Fibroblast of lung (primary cell): Measurements from ENCODE around the gene GBX2. TPM values are rescaled to one million over a fixed set of nuclear protein-coding genes. Genes with fewer than 3 reads are reported as not detected.

ENCODE experiments used
- DNase-seq, 2 donors: peaks; one replicate each; pipeline versions ENCODE4 v3.0.0 to v3.0.0-alpha.2; 2010; ENCODE audit warnings: low read depth in 2 of 2
- H2AFZ ChIP-seq: 2 replicates; pipeline ENCODE4 v1.5.1; 2012; ENCODE audit warnings: low read length, control low read depth, inconsistent platforms
- H3K27ac ChIP-seq: 2 replicates; pipeline ENCODE4 v1.5.1; 2011; ENCODE audit warnings: low read length, control low read depth; ENCODE audit not compliant: insufficient read depth
- H3K27me3 ChIP-seq: 2 replicates; pipeline ENCODE4 v1.5.1; 2011; ENCODE audit warnings: mild to moderate bottlenecking, low read length; ENCODE audit not compliant: control insufficient read depth, insufficient read depth
- H3K36me3 ChIP-seq: 2 replicates; pipeline ENCODE4 v1.5.1; 2011; ENCODE audit warnings: low read length; ENCODE audit not compliant: control insufficient read depth, insufficient read depth
- H3K4me1 ChIP-seq: 2 replicates; pipeline ENCODE4 v1.5.1; 2011; ENCODE audit warnings: low read length; ENCODE audit not compliant: control insufficient read depth, insufficient read depth; ENCODE audit errors: extremely low read depth
- H3K4me2 ChIP-seq: 2 replicates; pipeline ENCODE4 v1.5.1; 2011; ENCODE audit warnings: low read length, control low read depth; ENCODE audit not compliant: insufficient read depth; ENCODE audit errors: extremely low read depth
- H3K4me3 ChIP-seq, 4 experiments: fragments of 200-600 bp in 1 of 4; sonication (generic) in 1 of 4; replicated peaks in 1 of 4; 2 replicates each; pipeline ENCODE4 v1.5.1; 2011 to 2016; ENCODE audit warnings: low read length in 4 of 4, low read depth in 3 of 4, mild to moderate bottlenecking in 3 of 4, control low read depth in 2 of 4, inconsistent platforms in 1 of 4, mixed read lengths in 1 of 4; ENCODE audit not compliant: insufficient read depth in 1 of 4; ENCODE audit errors: control extremely low read depth in 1 of 4
- H3K79me2 ChIP-seq: 2 replicates; pipeline ENCODE4 v1.5.1; 2012; ENCODE audit warnings: mild to moderate bottlenecking, low read length, inconsistent platforms; ENCODE audit not compliant: control insufficient read depth, insufficient read depth
- H3K9ac ChIP-seq: 2 replicates; pipeline ENCODE4 v1.5.1; 2011; ENCODE audit warnings: mild to moderate bottlenecking, low read length, control low read depth; ENCODE audit not compliant: insufficient read depth
- H3K9me3 ChIP-seq: 2 replicates; pipeline ENCODE4 v1.5.1; 2012; ENCODE audit warnings: low read depth, low read length; ENCODE audit not compliant: control insufficient read depth, insufficient read depth
- H4K20me1 ChIP-seq: 2 replicates; pipeline ENCODE4 v1.5.1; 2011; ENCODE audit warnings: low read length; ENCODE audit not compliant: control insufficient read depth, insufficient read depth; ENCODE audit errors: extremely low read depth
- EZH2 ChIP-seq: IDR thresholded peaks from 2 replicates; pipeline ENCODE4 v1.5.1; 2012; ENCODE audit warnings: low read length, control low read depth, mild to moderate bottlenecking; ENCODE audit errors: missing control alignments
- polyA plus RNA-seq, 2 donors: library from polyadenylated mRNA; depleted of rRNA in 1 of 2; stranded (reverse) in 1 of 2; unstranded in 1 of 2; fragments of >200 nt; gene quantifications; 2 replicates each; pipeline ENCODE4 v1.2.1, GENCODE V29; 2011 to 2012; ENCODE audit warnings: missing spikeins in 1 of 2
- total RNA-seq: library from RNA; depleted of rRNA; stranded (reverse); fragments of >200 nt; gene quantifications from 2 replicates; pipeline ENCODE4 v1.2.1, GENCODE V29; 2014
- TF ChIP-seq, protein P1 (sequence below), 2 donors: IDR thresholded peaks in 1 of 2; conservative IDR thresholded peaks in 1 of 2; 1 replicate in 1 of 2; 2 replicates in 1 of 2; pipeline ENCODE4 v1.5.1; 2011 to 2012; ENCODE audit warnings: low read length in 2 of 2, control low read depth in 1 of 2, inconsistent platforms in 1 of 2, low read depth in 1 of 2, mild to moderate bottlenecking in 1 of 2

GBX2 gene
- total and polyA plus RNA-seq, 2 donors (not counting 1 experiment from before 2014, with no cell fraction given), result 0.25 TPM; not detected in 1

DNA sequence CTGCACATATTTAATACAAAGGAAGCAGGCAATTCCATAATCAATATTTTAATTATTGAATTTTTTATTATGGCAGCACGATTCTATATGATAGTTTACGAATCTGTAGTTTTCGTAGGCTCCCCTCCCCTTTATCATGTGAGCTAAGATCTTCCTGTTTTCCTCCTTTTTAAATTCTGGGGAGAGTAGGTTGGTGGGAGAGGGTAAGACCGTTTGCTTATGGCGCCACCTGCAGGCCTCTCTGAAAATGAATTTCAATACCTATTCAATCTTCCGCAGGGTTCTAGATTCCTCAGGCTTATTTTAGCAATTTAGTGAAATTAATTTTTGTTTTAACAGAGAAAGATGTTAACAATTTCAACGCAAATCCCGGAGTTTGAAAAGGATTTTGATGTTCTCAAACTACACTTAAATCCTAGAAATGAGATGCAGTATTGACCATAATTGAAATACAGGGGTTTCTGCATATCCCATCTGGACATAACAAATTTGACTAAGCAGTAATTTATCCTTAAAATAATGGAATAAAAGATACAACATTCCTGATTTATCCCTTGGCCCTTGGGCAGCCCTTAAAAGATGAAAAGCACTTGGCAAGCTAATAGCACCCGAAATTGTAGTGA is 12.8 kb upstream of the GBX2 start:
- Histone ChIP-seq H3K4me1 (peaks cover 2% of the 10 kb centered on the region), H4K20me1 (no peaks in the 10 kb centered on the region), H2AFZ (no peak overlapping the region), H3K9ac (no peak overlapping the region), H3K27ac (no peak overlapping the region), H3K79me2 (no peaks in the 10 kb centered on the region), H3K36me3 (no peaks in the 10 kb centered on the region), H3K27me3 (no peaks in the 10 kb centered on the region), H3K4me2 (no peak overlapping the region), H3K9me3 (no peaks in the 10 kb centered on the region), H3K4me3 (no peak overlapping the region)
- peak; percentile 62 to 73 for DNase-seq
- TF ChIP-seq, protein P1, sequence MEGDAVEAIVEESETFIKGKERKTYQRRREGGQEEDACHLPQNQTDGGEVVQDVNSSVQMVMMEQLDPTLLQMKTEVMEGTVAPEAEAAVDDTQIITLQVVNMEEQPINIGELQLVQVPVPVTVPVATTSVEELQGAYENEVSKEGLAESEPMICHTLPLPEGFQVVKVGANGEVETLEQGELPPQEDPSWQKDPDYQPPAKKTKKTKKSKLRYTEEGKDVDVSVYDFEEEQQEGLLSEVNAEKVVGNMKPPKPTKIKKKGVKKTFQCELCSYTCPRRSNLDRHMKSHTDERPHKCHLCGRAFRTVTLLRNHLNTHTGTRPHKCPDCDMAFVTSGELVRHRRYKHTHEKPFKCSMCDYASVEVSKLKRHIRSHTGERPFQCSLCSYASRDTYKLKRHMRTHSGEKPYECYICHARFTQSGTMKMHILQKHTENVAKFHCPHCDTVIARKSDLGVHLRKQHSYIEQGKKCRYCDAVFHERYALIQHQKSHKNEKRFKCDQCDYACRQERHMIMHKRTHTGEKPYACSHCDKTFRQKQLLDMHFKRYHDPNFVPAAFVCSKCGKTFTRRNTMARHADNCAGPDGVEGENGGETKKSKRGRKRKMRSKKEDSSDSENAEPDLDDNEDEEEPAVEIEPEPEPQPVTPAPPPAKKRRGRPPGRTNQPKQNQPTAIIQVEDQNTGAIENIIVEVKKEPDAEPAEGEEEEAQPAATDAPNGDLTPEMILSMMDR (conservative IDR thresholded peaks at IDR 0.05 in 1 of 2, IDR thresholded peaks at IDR 0.05 in 1 of 2; ENCODE audit: low read depth in 1 of 2, low read length in 2 of 2), result peak; percentile 69
- no peak for TF ChIP-seq EZH2

DNA sequence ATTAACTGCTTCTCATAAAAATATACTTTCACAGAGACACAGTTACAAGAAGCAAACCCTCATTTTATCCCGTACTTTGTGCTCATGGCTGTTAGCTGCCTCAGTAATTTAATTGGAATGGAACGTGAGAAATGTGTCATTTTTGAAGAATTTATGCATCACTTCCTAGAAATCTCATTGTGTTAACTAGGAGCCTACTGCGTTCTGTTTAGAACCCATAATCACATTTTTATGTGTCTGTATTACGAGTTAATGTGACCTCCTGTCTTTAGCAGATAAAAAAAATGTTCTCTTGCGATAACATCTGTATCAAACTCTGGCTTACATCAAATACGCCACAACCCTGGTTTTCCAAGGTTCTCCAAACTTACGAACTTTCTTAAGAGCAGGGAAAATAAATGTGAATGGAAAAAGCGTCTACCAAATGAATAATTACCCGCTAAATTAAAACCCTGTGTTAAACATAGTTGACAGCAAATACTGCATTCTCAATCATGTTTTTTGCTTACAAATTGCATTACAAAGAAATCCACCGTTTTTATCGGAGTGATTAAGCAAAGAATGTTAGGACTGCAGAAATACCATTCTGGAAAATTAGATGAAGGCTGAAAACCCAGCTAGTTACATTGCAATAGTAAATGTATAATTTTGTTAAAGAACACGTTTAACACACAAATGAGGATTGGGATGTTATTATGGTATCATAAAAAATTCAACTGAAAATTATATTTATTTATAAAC is 12.1 kb upstream of the GBX2 start:
- no peak overlapping the region for H2AFZ ChIP-seq
- TF ChIP-seq, protein P1 (conservative IDR thresholded peaks at IDR 0.05 in 1 of 2, IDR thresholded peaks at IDR 0.05 in 1 of 2; ENCODE audit: low read depth in 1 of 2, low read length in 2 of 2), result no peak
- DNase-seq, result peak; percentile 13 to 83
- H3K9ac ChIP-seq, result no peak overlapping the region
- H3K4me2 ChIP-seq, result peak overlapping the region; percentile 76
- peak overlapping the region in 2 of 4 experiments; percentile 6 to 56 for H3K4me3 ChIP-seq
- no peaks in the 10 kb centered on the region for H3K79me2 ChIP-seq
- H3K9me3 ChIP-seq, result no peaks in the 10 kb centered on the region
- no peak overlapping the region for H3K27ac ChIP-seq
- peaks cover 2% of the 10 kb centered on the region for H3K4me1 ChIP-seq
- H3K27me3 ChIP-seq, result peaks cover 2% of the 10 kb centered on the region
- H3K36me3 ChIP-seq, result no peaks in the 10 kb centered on the region
- H4K20me1 ChIP-seq, result no peaks in the 10 kb centered on the region

DNA sequence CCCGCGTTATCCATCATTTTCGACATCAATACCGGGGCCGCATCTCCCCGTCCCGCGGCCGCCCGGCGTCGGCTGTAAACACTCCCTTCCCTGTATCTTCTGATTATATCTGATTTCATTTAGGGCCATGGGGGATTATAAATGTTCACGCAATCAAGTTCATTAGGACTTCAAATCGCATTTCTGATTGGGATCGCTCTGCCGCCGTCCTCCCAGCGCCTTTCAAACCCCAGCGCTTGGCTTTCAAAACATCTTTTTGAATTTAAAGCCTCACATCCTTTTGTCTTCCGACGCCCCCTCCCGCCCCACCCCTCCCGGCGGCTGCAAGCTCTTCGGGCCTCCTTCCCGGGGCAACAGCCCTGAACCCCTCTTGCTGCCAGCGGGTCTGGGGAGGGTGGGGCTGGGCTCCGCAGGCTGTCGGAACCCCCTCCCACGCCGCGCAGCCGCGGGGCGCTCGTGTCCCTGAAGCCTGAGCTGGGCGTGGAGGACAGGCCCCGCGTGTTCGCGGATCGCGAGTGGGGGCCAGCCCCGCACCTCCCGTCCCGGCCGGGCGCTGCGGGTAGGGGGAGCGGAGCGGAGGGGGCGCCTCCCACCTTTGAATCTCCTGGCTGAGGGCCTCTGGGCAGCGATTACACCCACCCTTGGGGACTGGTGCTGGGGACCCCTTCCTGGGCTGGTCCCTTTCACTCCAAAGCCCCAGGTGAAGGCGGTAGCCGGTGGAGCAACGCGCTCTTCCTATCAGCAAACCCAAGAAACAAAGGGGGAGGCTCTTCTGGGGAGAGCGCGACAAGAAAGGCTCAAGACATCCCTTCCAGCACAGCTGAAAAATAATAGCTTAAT is 11.3 kb upstream of the GBX2 start:
- peaks cover 2% of the 10 kb centered on the region for H3K4me1 ChIP-seq
- no peak overlapping the region for H3K27ac ChIP-seq
- no peaks in the 10 kb centered on the region for H3K36me3 ChIP-seq
- peak overlapping the region in 3 of 4 experiments; percentile 27 to 56 (median 38) for H3K4me3 ChIP-seq
- peak overlapping the region; percentile 36 for H3K9ac ChIP-seq
- DNase-seq, result peak; percentile 22 to 52
- no peaks in the 10 kb centered on the region for H3K79me2 ChIP-seq
- H4K20me1 ChIP-seq, result no peaks in the 10 kb centered on the region
- H3K9me3 ChIP-seq, result no peaks in the 10 kb centered on the region
- peaks cover 10% of the 10 kb centered on the region for H3K27me3 ChIP-seq
- H3K4me2 ChIP-seq, result peak overlapping the region; percentile 82
- TF ChIP-seq, protein P1 (conservative IDR thresholded peaks at IDR 0.05 in 1 of 2, IDR thresholded peaks at IDR 0.05 in 1 of 2; ENCODE audit: low read depth in 1 of 2, low read length in 2 of 2), result no peak
- TF ChIP-seq EZH2, result no peak
- no peak overlapping the region for H2AFZ ChIP-seq
